Kidney (tissue), 14 donors: ENCODE results near the gene CHAF1A. TPM values are rescaled to one million over a fixed set of nuclear protein-coding genes. Genes with fewer than 3 reads are reported as not detected.
A peak's percentile ranks its signal among the peaks of the same experiment; 100 is the strongest.

ENCODE experiments used
- DNase-seq, 5 donors: peaks; one replicate each; pipeline ENCODE4 v3.0.0-alpha.2; 2013 to 2020
- FAIRE-seq: peaks from 2 replicates; lab custom pipeline; 2012; peaks lifted over from hg19 to GRCh38; lab: Jason Lieb, UNC
- H3K27ac ChIP-seq, 2 donors: one replicate each; pipeline ENCODE4 v1.7.0; 2013; ENCODE audit warnings: low read depth in 2 of 2, low read length in 2 of 2, inconsistent platforms in 1 of 2
- H3K27me3 ChIP-seq: one replicate; pipeline ENCODE4 v1.7.1; 2013; ENCODE audit warnings: low read length, inconsistent platforms; ENCODE audit not compliant: control insufficient read depth, insufficient read depth
- H3K36me3 ChIP-seq, 3 donors: one replicate each; pipeline versions ENCODE4 v1.7.0 to v1.7.1; 2013; ENCODE audit warnings: low read length in 3 of 3, control low read depth in 1 of 3, inconsistent platforms in 1 of 3; ENCODE audit not compliant: insufficient read depth in 3 of 3, control insufficient read depth in 2 of 3
- H3K4me1 ChIP-seq, 3 donors: one replicate each; pipeline versions ENCODE4 v1.7.0 to v1.7.1; 2013; ENCODE audit warnings: low read length in 3 of 3, inconsistent platforms in 1 of 3, low read depth in 1 of 3; ENCODE audit not compliant: control insufficient read depth in 2 of 3, insufficient read depth in 2 of 3
- H3K4me3 ChIP-seq, 3 donors: one replicate each; pipeline versions ENCODE4 v1.7.0 to v1.8.1; 2013; ENCODE audit warnings: low read length in 3 of 3, control low read depth in 1 of 3, inconsistent platforms in 1 of 3
- H3K9ac ChIP-seq, 3 donors: one replicate each; pipeline versions ENCODE4 v1.7.0 to v1.7.1; 2013; ENCODE audit warnings: low read length in 3 of 3, control low read depth in 1 of 3, inconsistent platforms in 1 of 3
- H3K9me3 ChIP-seq, 3 donors: one replicate each; pipeline versions ENCODE4 v1.7.0 to v1.7.1; 2013; ENCODE audit warnings: low read length in 3 of 3, control low read depth in 1 of 3, inconsistent platforms in 1 of 3; ENCODE audit not compliant: control insufficient read depth in 2 of 3, insufficient read depth in 1 of 3
- CTCF ChIP-seq: IDR thresholded peaks from 3 replicates; pipeline ENCODE4 v1.5.1; 2012; ENCODE audit warnings: mild to moderate bottlenecking, moderate library complexity, borderline replicate concordance; ENCODE audit not compliant: insufficient read depth; ENCODE audit errors: extremely low read depth
- intact Hi-C: fragments of 100-400 bp; cut with DNase I; formaldehyde crosslinking; loops from one replicate; pipeline ENCODE4 v1.11.1; 2022
- polyA plus RNA-seq: library from polyadenylated mRNA; stranded (reverse); fragments of 350-450 nt; fragmentation: Illumina TruSeq; extraction: RNeasy Lipid Tissue Mini Kit (QIAGEN cat#74804); gene quantifications from one replicate; pipeline ENCODE4 v1.2.3, GENCODE V29; 2014; ENCODE audit warnings: low read depth, low replicate concordance; ENCODE audit not compliant: insufficient read depth
- total RNA-seq: library from RNA; stranded (reverse); fragmentation: NEBNext Ultra II Directional; extraction: Animal tissue kit (Norgen Biotek cat#: 25700); gene quantifications from one replicate; pipeline ENCODE4 v1.2.1, GENCODE V29; 2021
- donor health status: control.
- donor health status: control.
- donor health status: control.
- donor health status: control.
- donor health status: control.
- donor health status: DM: yes; HTN: yes; CAD: no.
- donor health status: Normal renal cell carcinoma (clear cell type).

The CHAF1A gene
- total and polyA plus RNA-seq, 2 donors from 2014 or later = 2.7 to 10.0 TPM

- no peak for DNase-seq
- no peak for TF ChIP-seq CTCF
- H3K4me1 ChIP-seq = no peaks in the 10 kb centered on the region
- no peaks in the 10 kb centered on the region for H3K9me3 ChIP-seq
- no peaks in the 10 kb centered on the region for H3K27me3 ChIP-seq
- no peak overlapping the region for H3K27ac ChIP-seq
- H3K4me3 ChIP-seq = no peak overlapping the region
- no peaks in the 10 kb centered on the region for H3K36me3 ChIP-seq
- FAIRE-seq = no peak
- intact Hi-C loops = no loop called here
- H3K9ac ChIP-seq = no peak overlapping the region
Observed at GRCh38 chr19:4430760-4431159, 28.3 kb downstream of the CHAF1A start.

GRCh38 chr19:4431296-4431695 is 28.9 kb downstream of the CHAF1A start:
- Histone ChIP-seq H3K36me3 (no peaks in the 10 kb centered on the region), H3K27me3 (no peaks in the 10 kb centered on the region), H3K4me3 (no peak overlapping the region), H3K27ac (no peak overlapping the region), H3K4me1 (no peaks in the 10 kb centered on the region), H3K9me3 (no peaks in the 10 kb centered on the region), H3K9ac (no peak overlapping the region)
- no peak for TF ChIP-seq CTCF
- no peak for FAIRE-seq
- DNase-seq = no peak
- intact Hi-C loops = no loop called here

GRCh38 chr19:4431808-4432674 is 29.6 kb downstream of the CHAF1A start:
- Histone ChIP-seq H3K27me3 (no peaks in the 10 kb centered on the region), H3K27ac (no peak overlapping the region), H3K4me3 (no peak overlapping the region), H3K9me3 (no peaks in the 10 kb centered on the region), H3K4me1 (no peaks in the 10 kb centered on the region), H3K9ac (no peak overlapping the region), H3K36me3 (no peaks in the 10 kb centered on the region)
- FAIRE-seq = no peak
- peak in 2 of 5 donors; percentile 30 to 76 for DNase-seq
- TF ChIP-seq CTCF = no peak
- intact Hi-C loops = no loop called here
